ENCODE results near the gene CCDC13. TPM values are rescaled to one million over a fixed set of nuclear protein-coding genes. Genes with fewer than 3 reads are reported as not detected.
A peak's percentile ranks its signal among the peaks of the same experiment; 100 is the strongest.
"Not testable (repeated sequence)": the region's sequence is repeated elsewhere in the genome, so short reads cannot be mapped to it uniquely, and the experiment has no call there.

CCDC13 gene
- polyA plus RNA-seq (ENCODE audit: insufficient read length in 4 of 4), result 1 to 10 TPM; 2.1 to 2.8 (median 2.7) TPM

GRCh38 chr3:42772670-42773408 lies at the start of gene CCDC13:
CCDC13 (minus strand) TSS chr3:42773253; CDS start chr3:42758345, 14,908 bp downstream.
- peak; percentile 91 to 94 (median 93) for DNase-seq (ENCODE audit: low read depth in 4 of 4, low spot score in 3 of 4)

GRCh38 chr3:42822828-42823227 lies 49.8 kb upstream of the CCDC13 start:
- DNase-seq (ENCODE audit: low read depth in 4 of 4, low spot score in 3 of 4), result no peak

GRCh38 chr3:42820746-42821051 lies 47.6 kb upstream of the CCDC13 start:
- no peak for DNase-seq (ENCODE audit: low read depth in 4 of 4, low spot score in 3 of 4)

- DNase-seq (ENCODE audit: low read depth in 4 of 4, low spot score in 3 of 4), result no peak
Observed at GRCh38 chr3:42819351-42819965, 46.4 kb upstream of the CCDC13 start.

GRCh38 chr3:42815826-42816225 lies 42.8 kb upstream of the CCDC13 start:
- DNase-seq (ENCODE audit: low read depth in 4 of 4, low spot score in 3 of 4), result no peak

- DNase-seq (ENCODE audit: low read depth in 4 of 4, low spot score in 3 of 4), result no peak
Observed at GRCh38 chr3:42814914-42815507, 42.0 kb upstream of the CCDC13 start.

GRCh38 chr3:42814246-42814645 lies 41.2 kb upstream of the CCDC13 start:
- DNase-seq (ENCODE audit: low read depth in 4 of 4, low spot score in 3 of 4), result no peak

- DNase-seq (ENCODE audit: low read depth in 4 of 4, low spot score in 3 of 4), result not testable (repeated sequence)
Observed at GRCh38 chr3:42811118-42811883, 38.2 kb upstream of the CCDC13 start.

- not testable (repeated sequence) for DNase-seq (ENCODE audit: low read depth in 4 of 4, low spot score in 3 of 4)
Observed at GRCh38 chr3:42810706-42811105, 37.7 kb upstream of the CCDC13 start.

- DNase-seq (ENCODE audit: low read depth in 4 of 4, low spot score in 3 of 4), result no peak
Observed at GRCh38 chr3:42809202-42809601, 36.1 kb upstream of the CCDC13 start, which contains the start of gene ACKR2. ACKR2 (plus strand) TSS chr3:42809445; CDS start chr3:42864503, 55,058 bp downstream.

- no peak for DNase-seq (ENCODE audit: low read depth in 4 of 4, low spot score in 3 of 4)
Observed at GRCh38 chr3:42807929-42808328, 34.9 kb upstream of the CCDC13 start.

- no peak for DNase-seq (ENCODE audit: low read depth in 4 of 4, low spot score in 3 of 4)
Observed at GRCh38 chr3:42805141-42805821, 32.2 kb upstream of the CCDC13 start.

- no peak for DNase-seq (ENCODE audit: low read depth in 4 of 4, low spot score in 3 of 4)
Observed at GRCh38 chr3:42804831-42805132, 31.7 kb upstream of the CCDC13 start.

GRCh38 chr3:42804106-42804830 lies 31.2 kb upstream of the CCDC13 start, which contains the start of gene HIGD1A:
HIGD1A (minus strand) TSS chr3:42804490; CDS start chr3:42794253, 10,237 bp downstream.
- peak; percentile 91 to 93 (median 92) for DNase-seq (ENCODE audit: low read depth in 4 of 4, low spot score in 3 of 4)

- peak in 2 of 4 donors; percentile 33 to 49 for DNase-seq (ENCODE audit: low read depth in 4 of 4, low spot score in 3 of 4)
Observed at GRCh38 chr3:42803414-42804105, 30.5 kb upstream of the CCDC13 start.

GRCh38 chr3:42802876-42803413 lies 29.9 kb upstream of the CCDC13 start:
- no peak for DNase-seq (ENCODE audit: low read depth in 4 of 4, low spot score in 3 of 4)

GRCh38 chr3:42801784-42802183 lies 28.7 kb upstream of the CCDC13 start:
- DNase-seq (ENCODE audit: low read depth in 4 of 4, low spot score in 3 of 4), result no peak

GRCh38 chr3:42801048-42801620 lies 28.1 kb upstream of the CCDC13 start:
- DNase-seq (ENCODE audit: low read depth in 4 of 4, low spot score in 3 of 4), result no peak

- no peak for DNase-seq (ENCODE audit: low read depth in 4 of 4, low spot score in 3 of 4)
Observed at GRCh38 chr3:42800251-42800650, 27.2 kb upstream of the CCDC13 start.
